ENCODE data around the gene VIL1.
A peak's percentile ranks its signal among the peaks of the same experiment; 100 is the strongest.

Gene VIL1

DNA sequence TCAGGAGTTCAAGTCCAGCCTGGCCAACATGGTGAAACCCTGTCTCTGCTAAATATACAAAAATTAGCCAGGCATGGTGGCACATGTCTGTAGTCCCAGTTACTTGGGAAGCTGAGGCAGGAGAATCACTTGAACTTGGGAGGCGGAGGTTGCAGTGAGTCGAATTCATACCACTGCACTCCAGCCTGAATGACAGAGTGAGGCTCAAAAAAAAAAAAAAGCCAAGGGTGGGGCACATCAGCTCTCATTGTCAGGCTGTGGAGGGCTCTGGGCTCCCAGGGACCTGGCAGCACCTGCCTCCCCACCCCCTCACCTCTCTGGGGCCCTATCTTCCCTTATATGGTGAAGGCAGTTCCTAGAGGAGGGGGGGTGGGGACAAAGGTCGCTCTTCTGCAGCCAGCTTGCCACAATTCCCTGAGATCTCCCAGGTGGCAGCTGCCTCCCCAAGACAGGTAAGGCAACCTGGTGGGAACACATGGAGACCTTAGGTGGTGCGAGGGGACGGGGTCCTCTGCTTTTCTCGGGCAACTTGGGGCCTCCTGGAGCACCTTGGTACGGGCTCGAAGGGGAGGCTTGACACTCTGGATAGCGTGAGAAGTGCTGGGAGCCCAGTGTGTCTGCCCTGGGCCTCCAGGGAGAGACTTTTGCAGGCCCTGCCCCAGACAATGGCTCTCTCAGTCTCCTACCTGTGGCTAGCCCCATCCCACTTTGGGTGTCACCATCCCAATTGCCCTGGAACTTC, at the start of gene VIL1:
VIL1 (plus strand) TSS at position 407 of the 742 bp plus-strand sequence. CDS start 4,656 bp downstream, outside the sequence.
- H3K4me3 Mint-ChIP-seq, result no peak within 1 kb of the TSS
- H3K27ac Mint-ChIP-seq, result no peak within 1 kb of the TSS
- no peaks in the 10 kb centered on the region for H3K9me3 Mint-ChIP-seq
- H3K4me1 Mint-ChIP-seq (ENCODE audit: low read depth), result no peaks in the 10 kb centered on the region
- H3K27me3 Mint-ChIP-seq, result no peaks in the 10 kb centered on the region
- no peak for DNase-seq
- H3K36me3 Mint-ChIP-seq (ENCODE audit: low read depth), result no peaks in the 10 kb centered on the region

GRCh38 chr2:218369330-218369729, 49.6 kb upstream of the VIL1 start:
- Mint-ChIP-seq H3K36me3 (ENCODE audit: low read depth) (no peaks in the 10 kb centered on the region), H3K27me3 (no peaks in the 10 kb centered on the region), H3K27ac (no peak overlapping the region), H3K4me1 (ENCODE audit: low read depth) (peaks cover 14% of the 10 kb centered on the region), H3K4me3 (no peak overlapping the region), H3K9me3 (no peaks in the 10 kb centered on the region)
- no peak for DNase-seq

DNA sequence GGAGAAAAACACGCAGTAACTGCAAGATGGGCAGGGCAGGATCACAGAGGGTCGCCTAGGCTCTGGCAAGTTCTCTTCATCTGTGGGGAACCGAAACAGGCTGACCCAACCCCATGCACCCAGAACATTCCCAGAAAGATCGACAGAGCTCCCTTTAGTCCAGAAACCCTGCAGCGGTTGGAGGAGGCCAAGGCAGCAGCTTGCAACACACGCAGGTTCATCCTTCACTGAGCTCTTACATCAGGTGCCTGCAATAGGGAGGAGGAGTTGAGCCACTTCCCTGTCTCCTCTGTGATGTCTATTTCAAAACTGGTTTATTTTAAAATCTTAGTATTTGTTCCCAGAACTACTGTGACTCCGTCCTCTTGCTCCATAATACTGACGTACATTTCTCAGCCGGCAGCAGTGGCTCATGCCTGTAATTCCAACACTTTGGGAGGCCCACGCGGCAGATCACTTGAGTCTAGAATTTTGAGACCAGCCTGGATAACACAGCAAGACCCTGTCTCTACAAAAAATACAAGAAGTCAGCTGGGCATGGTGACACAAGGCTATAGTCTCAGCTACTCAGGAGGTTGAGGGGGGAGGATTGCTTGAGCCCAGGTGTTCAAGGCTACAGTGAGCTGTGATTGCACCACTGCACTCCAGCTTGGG, 48.4 kb upstream of the VIL1 start:
- Mint-ChIP-seq H3K27me3 (no peaks in the 10 kb centered on the region), H3K27ac (no peak overlapping the region), H3K9me3 (no peaks in the 10 kb centered on the region), H3K4me1 (ENCODE audit: low read depth) (peaks cover 14% of the 10 kb centered on the region), H3K36me3 (ENCODE audit: low read depth) (no peaks in the 10 kb centered on the region), H3K4me3 (no peak overlapping the region)
- no peak for DNase-seq

GRCh38 chr2:218371983-218372350, 47.0 kb upstream of the VIL1 start:
- Mint-ChIP-seq H3K27ac (no peak overlapping the region), H3K4me1 (ENCODE audit: low read depth) (peaks cover 14% of the 10 kb centered on the region), H3K27me3 (no peaks in the 10 kb centered on the region), H3K9me3 (no peaks in the 10 kb centered on the region), H3K36me3 (ENCODE audit: low read depth) (no peaks in the 10 kb centered on the region), H3K4me3 (no peak overlapping the region)
- no peak for DNase-seq

DNA sequence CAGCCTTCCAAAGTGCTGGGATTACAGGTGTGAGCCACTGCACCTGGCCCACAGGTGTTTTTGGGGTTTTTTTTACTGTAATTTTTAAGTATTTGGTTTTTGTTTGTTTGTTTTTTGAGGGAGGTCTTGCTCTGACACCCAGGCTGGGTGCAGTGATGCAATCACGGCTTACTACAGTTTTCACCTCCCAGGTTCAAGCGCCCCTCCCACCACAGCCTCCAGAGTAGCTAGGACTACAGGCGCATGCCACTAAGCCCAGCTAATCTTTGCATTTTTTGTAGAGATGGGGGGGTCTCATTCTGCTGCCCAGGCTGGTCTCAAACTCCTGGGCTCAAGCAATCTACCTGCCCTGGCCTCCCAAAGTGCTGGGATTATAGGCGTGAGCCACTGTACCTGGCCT, 44.1 kb upstream of the VIL1 start:
- Mint-ChIP-seq H3K4me1 (ENCODE audit: low read depth) (no peaks in the 10 kb centered on the region), H3K27me3 (no peaks in the 10 kb centered on the region), H3K27ac (no peak overlapping the region), H3K4me3 (no peak overlapping the region), H3K9me3 (no peaks in the 10 kb centered on the region), H3K36me3 (ENCODE audit: low read depth) (no peaks in the 10 kb centered on the region)
- DNase-seq, result no peak

DNA sequence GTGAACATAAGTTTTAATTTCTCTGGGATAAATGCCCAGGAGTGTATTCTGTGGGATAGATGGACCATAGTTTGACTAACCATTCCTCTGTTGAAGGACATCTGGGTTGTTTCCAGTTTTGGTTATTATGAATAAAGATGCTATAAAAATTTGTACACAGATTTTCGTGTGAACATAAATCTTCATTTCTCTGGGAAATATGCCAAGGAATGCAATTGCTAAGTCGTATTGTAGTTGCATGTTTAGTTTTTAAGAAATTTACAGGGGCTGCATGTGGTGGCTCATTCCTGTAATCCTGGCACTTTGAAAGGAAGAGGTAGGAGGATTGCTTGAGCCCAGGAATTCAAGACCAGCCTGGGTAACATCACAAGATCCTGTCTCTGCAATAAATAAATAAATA, 43.7 kb upstream of the VIL1 start:
- Mint-ChIP-seq H3K27me3 (no peaks in the 10 kb centered on the region), H3K9me3 (no peaks in the 10 kb centered on the region), H3K27ac (no peak overlapping the region), H3K4me1 (ENCODE audit: low read depth) (no peaks in the 10 kb centered on the region), H3K4me3 (no peak overlapping the region), H3K36me3 (ENCODE audit: low read depth) (no peaks in the 10 kb centered on the region)
- DNase-seq, result no peak

GRCh38 chr2:218378053-218378452, 40.9 kb upstream of the VIL1 start:
- Mint-ChIP-seq H3K4me3 (no peak overlapping the region), H3K9me3 (no peaks in the 10 kb centered on the region), H3K4me1 (ENCODE audit: low read depth) (no peaks in the 10 kb centered on the region), H3K27ac (no peak overlapping the region), H3K36me3 (ENCODE audit: low read depth) (no peaks in the 10 kb centered on the region), H3K27me3 (no peaks in the 10 kb centered on the region)
- no peak for DNase-seq

GRCh38 chr2:218381916-218382366, 37.0 kb upstream of the VIL1 start, which contains the start of gene SLC11A1:
Gene SLC11A1, plus strand, starts transcription at chr2:218382273. Its CDS starts 96 bp downstream, at chr2:218382369.
- Mint-ChIP-seq H3K27ac (no peak within 1 kb of the TSS), H3K27me3 (no peaks in the 10 kb centered on the region), H3K9me3 (no peaks in the 10 kb centered on the region), H3K36me3 (ENCODE audit: low read depth) (no peaks in the 10 kb centered on the region), H3K4me3 (no peak within 1 kb of the TSS), H3K4me1 (ENCODE audit: low read depth) (no peaks in the 10 kb centered on the region)
- DNase-seq, result no peak

- H3K4me3 Mint-ChIP-seq, result no peak overlapping the region
- no peaks in the 10 kb centered on the region for H3K27me3 Mint-ChIP-seq
- H3K36me3 Mint-ChIP-seq (ENCODE audit: low read depth), result no peaks in the 10 kb centered on the region
- no peak overlapping the region for H3K27ac Mint-ChIP-seq
- H3K9me3 Mint-ChIP-seq, result no peaks in the 10 kb centered on the region
- no peak for DNase-seq
- H3K4me1 Mint-ChIP-seq (ENCODE audit: low read depth), result peaks cover 4% of the 10 kb centered on the region
Measured at GRCh38 chr2:218382785-218383184, 36.1 kb upstream of the VIL1 start.

DNA sequence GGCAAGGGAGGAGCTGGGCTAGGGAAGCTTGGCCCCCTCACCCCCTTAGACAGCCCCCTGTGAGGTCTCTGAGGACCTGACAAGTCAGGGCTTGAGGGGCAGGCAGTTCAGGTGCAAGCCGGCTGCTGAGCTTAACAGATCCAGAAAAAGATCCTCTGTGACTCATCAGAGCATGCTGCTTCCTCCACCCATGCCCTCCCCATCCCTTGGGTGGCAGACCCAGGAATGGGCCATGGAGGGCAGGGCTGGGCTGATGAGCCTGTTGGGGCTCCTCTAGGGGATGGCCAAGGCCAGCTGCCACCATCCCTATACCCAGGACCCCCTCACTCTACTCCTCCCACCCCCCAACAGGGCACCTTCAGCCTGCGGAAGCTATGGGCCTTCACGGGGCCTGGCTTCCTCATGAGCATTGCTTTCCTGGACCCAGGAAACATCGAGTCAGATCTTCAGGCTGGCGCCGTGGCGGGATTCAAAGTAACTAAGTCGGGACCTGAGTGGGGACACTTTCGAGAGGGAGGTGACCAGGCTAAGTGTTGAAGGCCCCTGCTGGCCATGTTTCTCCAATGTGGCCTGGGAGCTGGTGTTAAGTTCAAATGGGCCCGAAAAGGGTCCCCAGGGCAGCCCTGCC, 34.9 kb upstream of the VIL1 start:
- H3K9me3 Mint-ChIP-seq, result no peaks in the 10 kb centered on the region
- no peaks in the 10 kb centered on the region for H3K27me3 Mint-ChIP-seq
- peaks cover 4% of the 10 kb centered on the region for H3K4me1 Mint-ChIP-seq (ENCODE audit: low read depth)
- H3K4me3 Mint-ChIP-seq, result no peak overlapping the region
- no peaks in the 10 kb centered on the region for H3K36me3 Mint-ChIP-seq (ENCODE audit: low read depth)
- DNase-seq, result no peak
- no peak overlapping the region for H3K27ac Mint-ChIP-seq

DNA sequence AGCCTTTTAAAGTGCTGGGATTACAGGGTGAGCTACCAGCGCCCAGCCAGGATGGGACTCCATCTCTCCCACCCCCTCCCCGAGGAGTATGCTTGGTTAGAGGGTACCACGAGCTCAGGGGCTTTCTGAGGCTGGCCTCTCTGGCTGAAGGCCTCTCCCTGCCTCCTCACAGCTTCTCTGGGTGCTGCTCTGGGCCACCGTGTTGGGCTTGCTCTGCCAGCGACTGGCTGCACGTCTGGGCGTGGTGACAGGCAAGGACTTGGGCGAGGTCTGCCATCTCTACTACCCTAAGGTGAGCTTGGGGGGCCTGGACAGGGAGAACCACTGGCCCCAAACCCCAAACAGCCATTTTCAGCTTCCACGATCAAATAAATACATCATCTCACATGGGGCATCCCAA, 33.9 kb upstream of the VIL1 start:
- H3K4me1 Mint-ChIP-seq (ENCODE audit: low read depth), result peaks cover 4% of the 10 kb centered on the region
- no peak overlapping the region for H3K4me3 Mint-ChIP-seq

DNA sequence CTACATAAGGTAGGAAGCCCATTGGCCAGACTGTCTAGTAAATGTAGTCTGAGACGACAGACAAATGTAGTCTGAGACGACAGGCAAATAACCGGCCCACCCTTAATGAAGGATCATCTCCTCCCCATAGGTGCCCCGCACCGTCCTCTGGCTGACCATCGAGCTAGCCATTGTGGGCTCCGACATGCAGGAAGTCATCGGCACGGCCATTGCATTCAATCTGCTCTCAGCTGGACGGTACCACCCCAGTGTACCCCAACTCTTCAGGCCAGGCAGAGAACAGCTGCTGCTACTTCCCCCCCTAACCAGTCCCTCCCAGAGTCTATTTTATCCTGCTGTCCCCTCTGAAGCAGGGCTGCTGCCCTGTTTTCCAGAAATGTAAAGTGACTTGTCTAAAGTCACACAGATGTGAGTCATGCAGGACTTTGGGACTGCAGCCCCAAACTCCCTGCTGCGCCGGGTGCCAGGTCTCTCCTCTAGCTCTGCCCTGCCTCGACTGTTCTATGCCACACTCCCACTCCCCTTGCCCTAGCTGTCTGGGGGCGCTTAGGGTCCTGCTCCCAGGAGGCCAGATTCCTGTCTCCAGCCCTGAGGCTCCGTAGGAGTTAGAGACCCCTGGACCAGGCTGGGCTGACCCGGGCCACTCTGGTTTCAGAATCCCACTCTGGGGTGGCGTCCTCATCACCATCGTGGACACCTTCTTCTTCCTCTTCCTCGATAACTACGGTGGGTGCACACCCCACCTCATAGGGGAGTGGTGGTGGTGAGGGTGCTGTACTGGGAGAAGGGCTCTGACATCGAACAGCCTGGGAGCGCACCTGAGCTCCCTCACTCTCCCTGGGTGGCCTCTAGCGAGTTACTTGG, 32.2 kb upstream of the VIL1 start:
- no peaks in the 10 kb centered on the region for H3K27me3 Mint-ChIP-seq
- H3K9me3 Mint-ChIP-seq, result no peaks in the 10 kb centered on the region
- H3K27ac Mint-ChIP-seq, result no peak overlapping the region
- no peak overlapping the region for H3K4me3 Mint-ChIP-seq
- no peak for DNase-seq
- no peaks in the 10 kb centered on the region for H3K36me3 Mint-ChIP-seq (ENCODE audit: low read depth)
- peaks cover 4% of the 10 kb centered on the region for H3K4me1 Mint-ChIP-seq (ENCODE audit: low read depth)

More for the DNA sequence above, 33.9 kb upstream of the VIL1 start:
- Mint-ChIP-seq H3K27ac (no peak overlapping the region), H3K9me3 (no peaks in the 10 kb centered on the region), H3K27me3 (no peaks in the 10 kb centered on the region), H3K36me3 (ENCODE audit: low read depth) (no peaks in the 10 kb centered on the region)
- no peak for DNase-seq

GRCh38 chr2:218387369-218388194, 31.3 kb upstream of the VIL1 start:
- Mint-ChIP-seq H3K36me3 (ENCODE audit: low read depth) (no peaks in the 10 kb centered on the region), H3K27me3 (no peaks in the 10 kb centered on the region), H3K27ac (no peak overlapping the region), H3K4me3 (peak overlapping the region; percentile 20), H3K4me1 (ENCODE audit: low read depth) (peaks cover 4% of the 10 kb centered on the region), H3K9me3 (no peaks in the 10 kb centered on the region)
- peak; percentile 51 for DNase-seq
